Measurements from ENCODE around the gene SKA2.

The SKA2 gene

GRCh38 chr17:59174671-59175070 is 19.7 kb upstream of the SKA2 start:
- H3K27ac Mint-ChIP-seq: no peak overlapping the region
- H3K4me3 Mint-ChIP-seq: no peak overlapping the region
- peaks cover 24% of the 10 kb centered on the region for H3K4me1 Mint-ChIP-seq
- no peaks in the 10 kb centered on the region for H3K9me3 Mint-ChIP-seq
- H3K36me3 Mint-ChIP-seq (ENCODE audit: low read depth): peaks cover 57% of the 10 kb centered on the region
- no peak for TF ChIP-seq CTCF (IDR thresholded peaks at IDR 0.05)
- H3K27me3 Mint-ChIP-seq (ENCODE audit: low read depth, poor library complexity): no peaks in the 10 kb centered on the region
- DNase-seq: no peak

- Mint-ChIP-seq H3K36me3 (ENCODE audit: low read depth) (peaks cover 59% of the 10 kb centered on the region), H3K9me3 (no peaks in the 10 kb centered on the region), H3K27me3 (ENCODE audit: low read depth, poor library complexity) (no peaks in the 10 kb centered on the region), H3K4me1 (peaks cover 14% of the 10 kb centered on the region), H3K4me3 (no peak overlapping the region), H3K27ac (no peak overlapping the region)
- TF ChIP-seq CTCF (IDR thresholded peaks at IDR 0.05): no peak
- DNase-seq: no peak
These were observed 17.5 kb upstream of the SKA2 start for GRCh38 chr17:59172436-59173004.

- Mint-ChIP-seq H3K9me3 (no peaks in the 10 kb centered on the region), H3K4me3 (no peak overlapping the region), H3K4me1 (peaks cover 5% of the 10 kb centered on the region), H3K27ac (no peak overlapping the region), H3K27me3 (ENCODE audit: low read depth, poor library complexity) (no peaks in the 10 kb centered on the region), H3K36me3 (ENCODE audit: low read depth) (peaks cover 23% of the 10 kb centered on the region)
- no peak for DNase-seq
- no peak for TF ChIP-seq CTCF (IDR thresholded peaks at IDR 0.05)
These were observed 12.6 kb upstream of the SKA2 start for GRCh38 chr17:59167571-59168001.

- no peak overlapping the region for H3K4me3 Mint-ChIP-seq
- TF ChIP-seq CTCF (IDR thresholded peaks at IDR 0.05): peak; percentile 58
- peaks cover 13% of the 10 kb centered on the region for H3K36me3 Mint-ChIP-seq (ENCODE audit: low read depth)
- peaks cover 5% of the 10 kb centered on the region for H3K4me1 Mint-ChIP-seq
- no peaks in the 10 kb centered on the region for H3K27me3 Mint-ChIP-seq (ENCODE audit: low read depth, poor library complexity)
- no peaks in the 10 kb centered on the region for H3K9me3 Mint-ChIP-seq
- H3K27ac Mint-ChIP-seq: no peak overlapping the region
- peak; percentile 51 for DNase-seq
These were observed 11.0 kb upstream of the SKA2 start for GRCh38 chr17:59165933-59166342.

GRCh38 chr17:59161477-59161876 is 6.5 kb upstream of the SKA2 start:
- DNase-seq: no peak
- Mint-ChIP-seq H3K27me3 (ENCODE audit: low read depth, poor library complexity) (peaks cover 2% of the 10 kb centered on the region), H3K4me3 (no peak overlapping the region), H3K9me3 (no peaks in the 10 kb centered on the region), H3K4me1 (peaks cover 28% of the 10 kb centered on the region), H3K36me3 (ENCODE audit: low read depth) (peaks cover 12% of the 10 kb centered on the region), H3K27ac (no peak overlapping the region)
- TF ChIP-seq CTCF (IDR thresholded peaks at IDR 0.05): no peak

Data from nephron progenitor cell (in vitro differentiated cells).